22Rv1 (cell line): ENCODE data around the gene ASB5.
A peak's percentile ranks its signal among the peaks of the same experiment; 100 is the strongest.

Experiments
- H3K27ac ChIP-seq: fragments of 450-650 bp; 2 replicates; pipeline ENCODE4 v1.5.1; 2017
- ZFX ChIP-seq: fragments of 450-650 bp; IDR thresholded peaks from 2 replicates; pipeline ENCODE4 v1.6.1; 2017; ENCODE audit warnings: antibody characterized with exemption, borderline replicate concordance
- TF ChIP-seq, protein P1 (sequence below): fragments of 450-650 bp; IDR thresholded peaks from 2 replicates; pipeline ENCODE4 v1.5.1; 2017; ENCODE audit warnings: mild to moderate bottlenecking

ASB5 gene

DNA sequence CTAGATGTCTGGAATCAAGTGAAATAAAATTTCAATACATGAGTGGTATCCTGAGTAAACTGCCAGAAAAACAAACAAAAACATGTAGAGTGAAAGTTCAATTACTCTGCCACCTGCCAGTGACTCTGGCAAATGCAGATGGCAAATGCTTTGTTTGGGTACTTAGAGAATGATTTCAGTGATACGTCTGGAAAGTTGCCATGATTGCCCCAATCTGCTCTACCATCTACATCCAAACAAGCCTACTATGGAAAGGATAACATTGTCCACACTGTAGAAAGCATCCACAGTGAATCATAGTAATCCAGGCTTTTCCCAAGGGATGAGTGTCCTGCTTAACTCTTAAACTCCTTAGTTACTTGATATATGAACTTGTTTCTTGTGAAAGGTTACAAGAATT is 77.0 kb downstream of the ASB5 start:
- no peak overlapping the region for H3K27ac ChIP-seq
- TF ChIP-seq, protein P1, sequence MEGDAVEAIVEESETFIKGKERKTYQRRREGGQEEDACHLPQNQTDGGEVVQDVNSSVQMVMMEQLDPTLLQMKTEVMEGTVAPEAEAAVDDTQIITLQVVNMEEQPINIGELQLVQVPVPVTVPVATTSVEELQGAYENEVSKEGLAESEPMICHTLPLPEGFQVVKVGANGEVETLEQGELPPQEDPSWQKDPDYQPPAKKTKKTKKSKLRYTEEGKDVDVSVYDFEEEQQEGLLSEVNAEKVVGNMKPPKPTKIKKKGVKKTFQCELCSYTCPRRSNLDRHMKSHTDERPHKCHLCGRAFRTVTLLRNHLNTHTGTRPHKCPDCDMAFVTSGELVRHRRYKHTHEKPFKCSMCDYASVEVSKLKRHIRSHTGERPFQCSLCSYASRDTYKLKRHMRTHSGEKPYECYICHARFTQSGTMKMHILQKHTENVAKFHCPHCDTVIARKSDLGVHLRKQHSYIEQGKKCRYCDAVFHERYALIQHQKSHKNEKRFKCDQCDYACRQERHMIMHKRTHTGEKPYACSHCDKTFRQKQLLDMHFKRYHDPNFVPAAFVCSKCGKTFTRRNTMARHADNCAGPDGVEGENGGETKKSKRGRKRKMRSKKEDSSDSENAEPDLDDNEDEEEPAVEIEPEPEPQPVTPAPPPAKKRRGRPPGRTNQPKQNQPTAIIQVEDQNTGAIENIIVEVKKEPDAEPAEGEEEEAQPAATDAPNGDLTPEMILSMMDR = peak; percentile 21; the same call in 1 of the 2 replicates
- no peak for TF ChIP-seq ZFX

DNA sequence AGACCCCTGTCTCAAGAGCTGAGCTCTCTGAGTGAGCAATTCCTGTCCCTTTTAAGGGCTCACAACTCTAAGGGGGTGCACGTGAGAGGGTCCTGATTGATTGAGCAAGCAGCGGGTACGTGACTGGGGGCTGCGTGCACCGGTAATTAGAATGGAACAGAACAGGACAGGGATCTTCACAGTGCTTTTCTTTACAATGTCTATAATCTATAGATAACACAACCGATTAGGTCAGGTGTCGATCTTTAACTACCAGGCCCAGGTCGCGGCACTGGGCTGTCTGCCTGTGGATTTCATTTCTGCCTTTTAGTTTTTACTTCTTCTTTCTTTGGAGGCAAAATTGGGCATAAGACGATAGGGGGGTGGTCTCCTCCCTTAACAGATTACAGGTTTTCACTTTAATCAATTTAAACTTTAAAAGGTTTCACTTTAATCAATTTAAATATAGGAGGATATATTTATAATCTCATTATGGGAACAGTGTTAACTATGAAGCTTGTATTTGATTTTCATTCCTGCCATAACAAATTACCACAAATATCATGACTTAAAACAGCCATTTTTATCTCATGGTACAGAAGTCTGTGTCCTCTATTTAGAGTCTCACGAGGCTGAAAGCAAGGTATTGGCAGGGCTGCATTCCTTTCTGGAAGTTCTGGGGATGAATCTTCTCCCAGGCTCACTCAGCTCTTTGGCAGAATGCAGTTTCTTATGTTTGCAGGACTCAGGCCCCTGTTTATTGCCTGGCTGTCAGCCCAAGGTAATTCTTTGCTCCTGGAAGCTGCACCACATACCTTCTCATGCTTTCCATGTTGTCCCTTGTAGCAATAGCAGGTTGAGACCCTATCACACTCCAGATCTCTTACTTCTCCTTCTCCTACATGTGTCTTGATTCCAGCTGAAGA is 78.9 kb downstream of the ASB5 start:
- H3K27ac ChIP-seq = no peak overlapping the region
- no peak for TF ChIP-seq ZFX
- TF ChIP-seq, protein P1 = no peak

DNA sequence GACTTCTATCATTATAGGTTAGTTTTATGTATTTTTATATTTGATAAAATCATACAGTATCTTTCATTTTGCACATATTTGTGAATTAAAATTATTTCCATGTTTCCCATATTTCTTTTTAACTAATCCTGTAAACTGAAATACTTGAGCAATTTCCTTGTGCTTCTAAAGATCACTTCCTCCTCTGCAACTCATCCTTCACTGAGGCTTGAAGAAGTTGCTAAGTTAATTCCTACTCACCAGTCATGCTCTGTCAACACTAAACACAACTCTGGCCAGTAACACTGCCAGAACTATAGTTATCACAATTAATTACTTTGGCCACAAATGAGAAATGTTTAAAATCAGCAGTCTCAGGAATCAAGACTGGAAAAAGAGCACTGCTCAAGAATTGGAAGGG is 80.4 kb downstream of the ASB5 start:
- TF ChIP-seq ZFX = no peak
- TF ChIP-seq, protein P1 = no peak
- H3K27ac ChIP-seq = no peak overlapping the region

DNA sequence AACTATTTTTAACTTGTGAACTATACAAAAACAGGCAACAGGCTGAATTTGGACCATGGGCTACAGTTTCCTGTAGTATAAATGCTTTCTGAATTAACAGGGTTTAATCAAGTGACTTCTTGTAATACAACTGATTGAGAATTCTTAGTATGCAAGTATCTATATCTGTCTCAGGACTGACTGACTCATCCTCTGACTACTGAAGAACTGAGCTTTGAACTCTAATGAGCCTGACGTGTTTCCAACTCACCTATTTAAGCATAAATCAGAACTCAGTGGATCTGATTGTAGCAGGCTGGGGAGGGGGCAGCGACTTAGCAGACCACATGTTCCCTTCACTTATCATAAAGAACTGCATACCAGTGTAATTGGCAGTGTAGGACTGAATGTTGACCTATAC is 81.4 kb downstream of the ASB5 start:
- TF ChIP-seq, protein P1 = no peak
- no peak for TF ChIP-seq ZFX
- H3K27ac ChIP-seq = no peak overlapping the region

DNA sequence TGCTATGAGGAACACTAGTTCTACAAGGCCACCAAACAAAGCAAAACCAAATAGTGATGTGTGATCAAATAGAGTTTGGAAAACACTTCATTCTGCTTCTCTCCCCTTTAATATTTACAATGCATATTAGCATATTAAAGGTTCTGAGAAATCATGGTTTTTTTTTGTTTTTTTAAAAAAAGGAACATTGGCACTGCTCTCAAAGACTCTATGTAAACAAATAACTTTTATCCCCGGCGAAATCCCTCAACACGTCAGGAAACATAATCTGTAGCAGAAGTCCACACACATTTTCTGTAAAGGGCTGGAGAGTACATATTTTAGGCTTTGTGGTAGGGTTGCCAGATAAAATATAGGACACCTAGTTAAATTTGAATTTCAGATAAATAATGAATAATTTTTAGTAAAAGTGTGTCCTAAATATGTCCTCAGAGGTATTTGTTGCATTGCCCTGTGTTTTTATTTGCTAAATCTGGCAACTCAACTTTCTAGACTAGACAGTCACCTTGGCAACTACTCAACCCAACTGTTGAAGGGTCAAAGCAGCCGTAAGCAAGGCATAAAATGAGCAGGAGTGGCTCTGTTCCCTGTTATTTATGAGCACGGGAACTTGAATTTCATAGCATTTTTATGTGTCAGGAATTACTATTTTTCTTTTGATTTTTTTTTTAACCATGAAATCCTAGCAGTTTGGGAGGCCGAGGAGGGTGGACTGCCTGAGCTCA is 82.2 kb downstream of the ASB5 start:
- H3K27ac ChIP-seq = no peak overlapping the region
- no peak for TF ChIP-seq ZFX
- TF ChIP-seq, protein P1 = no peak

DNA sequence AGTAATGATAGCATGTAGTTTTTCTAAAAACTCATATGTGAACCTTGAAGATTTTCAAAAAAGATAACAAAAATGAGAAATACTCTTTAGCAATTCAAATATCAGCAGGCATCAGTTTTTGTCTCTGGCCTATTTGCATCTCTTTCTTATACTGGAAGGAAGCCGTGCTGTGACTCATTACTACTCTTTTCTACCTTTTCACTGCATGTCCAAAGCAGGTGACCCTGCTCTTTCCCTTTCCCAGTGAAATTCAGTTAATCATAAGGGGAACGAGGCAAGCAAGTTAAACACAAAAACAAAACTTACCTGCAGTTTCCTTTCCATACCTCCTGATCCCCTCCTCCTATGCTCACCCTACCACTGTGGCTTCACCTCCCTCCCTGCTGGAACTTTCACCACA is 83.0 kb downstream of the ASB5 start:
- no peak overlapping the region for H3K27ac ChIP-seq
- TF ChIP-seq ZFX = no peak
- TF ChIP-seq, protein P1 = no peak

DNA sequence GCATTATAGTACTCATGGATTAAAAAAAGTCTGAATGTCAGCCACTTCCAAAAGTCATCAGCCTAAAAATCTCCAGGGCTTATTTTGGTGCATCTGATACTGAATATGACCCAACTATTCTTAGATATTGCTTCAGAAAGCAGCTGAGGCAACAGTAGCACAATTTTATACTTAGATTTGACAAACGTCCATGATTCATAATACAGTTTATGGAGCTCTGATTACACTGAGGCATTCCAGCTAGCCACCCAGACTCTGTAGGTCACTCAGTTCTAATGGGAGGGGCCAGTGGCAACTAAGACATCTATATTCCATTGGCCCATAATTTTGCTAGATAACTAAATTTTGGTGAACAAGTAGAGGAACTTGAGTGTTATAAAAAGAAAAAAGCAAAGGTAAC is 84.0 kb downstream of the ASB5 start:
- no peak for TF ChIP-seq ZFX
- TF ChIP-seq, protein P1 = no peak

More for the DNA sequence above, 84.0 kb downstream of the ASB5 start:
- H3K27ac ChIP-seq = no peak overlapping the region
